ENCODE data around the gene RELT.

GRCh38 chr11:73425108-73425507 lies 48.9 kb downstream of the RELT start:
- no peak for TF ChIP-seq KLF6 (CRISPR knock-in tag; IDR thresholded peaks at IDR 0.05)
- TF ChIP-seq ZSCAN29 (CRISPR knock-in tag; conservative IDR thresholded peaks at IDR 0.05), result no peak
- TF ChIP-seq, protein P1, sequence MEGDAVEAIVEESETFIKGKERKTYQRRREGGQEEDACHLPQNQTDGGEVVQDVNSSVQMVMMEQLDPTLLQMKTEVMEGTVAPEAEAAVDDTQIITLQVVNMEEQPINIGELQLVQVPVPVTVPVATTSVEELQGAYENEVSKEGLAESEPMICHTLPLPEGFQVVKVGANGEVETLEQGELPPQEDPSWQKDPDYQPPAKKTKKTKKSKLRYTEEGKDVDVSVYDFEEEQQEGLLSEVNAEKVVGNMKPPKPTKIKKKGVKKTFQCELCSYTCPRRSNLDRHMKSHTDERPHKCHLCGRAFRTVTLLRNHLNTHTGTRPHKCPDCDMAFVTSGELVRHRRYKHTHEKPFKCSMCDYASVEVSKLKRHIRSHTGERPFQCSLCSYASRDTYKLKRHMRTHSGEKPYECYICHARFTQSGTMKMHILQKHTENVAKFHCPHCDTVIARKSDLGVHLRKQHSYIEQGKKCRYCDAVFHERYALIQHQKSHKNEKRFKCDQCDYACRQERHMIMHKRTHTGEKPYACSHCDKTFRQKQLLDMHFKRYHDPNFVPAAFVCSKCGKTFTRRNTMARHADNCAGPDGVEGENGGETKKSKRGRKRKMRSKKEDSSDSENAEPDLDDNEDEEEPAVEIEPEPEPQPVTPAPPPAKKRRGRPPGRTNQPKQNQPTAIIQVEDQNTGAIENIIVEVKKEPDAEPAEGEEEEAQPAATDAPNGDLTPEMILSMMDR (CRISPR knock-in tag; IDR thresholded peaks at IDR 0.05), result no peak
- TF ChIP-seq HNRNPK (IDR thresholded peaks at IDR 0.05; ENCODE audit: low read depth, low read length, poor library complexity, severe bottlenecking), result no peak
- no peak for TF ChIP-seq NFYB (CRISPR knock-in tag; IDR thresholded peaks at IDR 0.05)
- no peak for TF ChIP-seq ZBTB4 (CRISPR knock-in tag; IDR thresholded peaks at IDR 0.05; ENCODE audit: borderline replicate concordance)
- TF ChIP-seq HDAC6 (IDR thresholded peaks at IDR 0.05; ENCODE audit: low read depth, low read length), result no peak
- no peak for TF ChIP-seq FOXK1 (CRISPR knock-in tag; IDR thresholded peaks at IDR 0.05; ENCODE audit: borderline replicate concordance, low read depth)
- no peak for TF ChIP-seq RBM22 (optimal IDR thresholded peaks at IDR 0.05; ENCODE audit: low read length)
